Body of pancreas (tissue), 4 donors: ENCODE data around the gene MC2R.

ENCODE experiments used
- POLR2A ChIP-seq, 3 donors: fragments of 450-650 bp; IDR thresholded peaks; one replicate each; pipeline ENCODE4 v1.6.1; 2016; ENCODE audit warnings: antibody characterized with exemption in 3 of 3, mild to moderate bottlenecking in 2 of 3
- TF ChIP-seq, protein P1 (sequence below), 7 experiments: fragments of 450-650 bp in 4 of 7; fragments of 200-600 bp in 3 of 7; sonication (generic) in 3 of 7; IDR thresholded peaks; one replicate each; pipeline ENCODE4 v1.5.1; 2016 to 2019; ENCODE audit warnings: antibody characterized with exemption in 7 of 7

- TF ChIP-seq, protein P1, sequence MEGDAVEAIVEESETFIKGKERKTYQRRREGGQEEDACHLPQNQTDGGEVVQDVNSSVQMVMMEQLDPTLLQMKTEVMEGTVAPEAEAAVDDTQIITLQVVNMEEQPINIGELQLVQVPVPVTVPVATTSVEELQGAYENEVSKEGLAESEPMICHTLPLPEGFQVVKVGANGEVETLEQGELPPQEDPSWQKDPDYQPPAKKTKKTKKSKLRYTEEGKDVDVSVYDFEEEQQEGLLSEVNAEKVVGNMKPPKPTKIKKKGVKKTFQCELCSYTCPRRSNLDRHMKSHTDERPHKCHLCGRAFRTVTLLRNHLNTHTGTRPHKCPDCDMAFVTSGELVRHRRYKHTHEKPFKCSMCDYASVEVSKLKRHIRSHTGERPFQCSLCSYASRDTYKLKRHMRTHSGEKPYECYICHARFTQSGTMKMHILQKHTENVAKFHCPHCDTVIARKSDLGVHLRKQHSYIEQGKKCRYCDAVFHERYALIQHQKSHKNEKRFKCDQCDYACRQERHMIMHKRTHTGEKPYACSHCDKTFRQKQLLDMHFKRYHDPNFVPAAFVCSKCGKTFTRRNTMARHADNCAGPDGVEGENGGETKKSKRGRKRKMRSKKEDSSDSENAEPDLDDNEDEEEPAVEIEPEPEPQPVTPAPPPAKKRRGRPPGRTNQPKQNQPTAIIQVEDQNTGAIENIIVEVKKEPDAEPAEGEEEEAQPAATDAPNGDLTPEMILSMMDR (IDR thresholded peaks at IDR 0.05), result no peak
- no peak for TF ChIP-seq POLR2A (IDR thresholded peaks at IDR 0.05)
Measured at GRCh38 chr18:13945811-13946210, 30.5 kb upstream of the MC2R start.
